ENCODE results near the gene WDR49.
"Not testable (repeated sequence)": the region's sequence is repeated elsewhere in the genome, so short reads cannot be mapped to it uniquely, and the experiment has no call there.

The WDR49 gene

DNA sequence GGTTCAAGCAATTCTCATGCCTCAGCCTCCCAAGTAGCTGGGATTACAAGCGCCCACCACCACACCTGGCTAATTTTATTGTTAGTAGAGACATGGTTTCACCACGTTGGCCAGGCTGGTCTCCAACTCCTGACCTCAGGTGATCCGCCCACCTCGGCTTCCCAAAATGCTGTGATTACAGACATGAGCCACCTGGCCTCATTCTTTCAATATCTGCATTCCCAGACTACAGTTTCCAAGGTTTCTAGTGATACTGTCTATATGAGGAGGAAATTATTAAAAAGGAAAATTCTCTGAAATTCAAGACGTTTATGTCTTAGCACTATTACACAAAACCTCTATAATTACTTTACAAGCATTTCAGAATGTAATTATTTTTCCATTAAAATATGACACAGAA lies 39.5 kb downstream of the WDR49 start:
- H3K27ac ChIP-seq (ENCODE audit: low read length); H3K4me1 ChIP-seq (ENCODE audit: insufficient read depth, low read length); H3K36me3 ChIP-seq (ENCODE audit: insufficient read depth, low read depth, low read length); H3K27me3 ChIP-seq (ENCODE audit: insufficient read depth, low read length); H3K4me3 ChIP-seq (ENCODE audit: low read length); H3K9ac ChIP-seq (ENCODE audit: low read depth, low read length); H3K9me3 ChIP-seq (ENCODE audit: insufficient read depth, low read depth, low read length): not testable (repeated sequence)

DNA sequence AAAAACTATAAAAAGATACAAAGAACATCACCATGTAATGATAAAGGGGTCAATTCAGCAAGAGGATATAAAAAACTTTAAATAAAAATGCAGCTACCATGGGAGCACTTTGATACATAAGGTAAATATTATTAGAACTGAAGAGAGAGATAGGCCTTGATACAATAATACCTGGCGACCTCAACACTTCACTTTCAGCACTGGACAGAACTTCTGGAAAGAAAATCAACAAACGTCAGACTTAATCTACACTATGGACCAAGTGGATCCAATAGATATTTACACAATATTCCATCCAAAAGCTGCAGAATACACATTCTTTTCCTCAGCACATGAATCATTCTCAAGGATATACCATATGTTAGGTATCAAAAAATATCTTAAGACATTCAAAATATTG lies 42.0 kb downstream of the WDR49 start:
- Histone ChIP-seq H3K9ac (ENCODE audit: low read depth, low read length) (no peak overlapping the region), H3K4me1 (ENCODE audit: insufficient read depth, low read length) (no peaks in the 10 kb centered on the region), H3K4me3 (ENCODE audit: low read length) (no peak overlapping the region), H3K27me3 (ENCODE audit: insufficient read depth, low read length) (no peaks in the 10 kb centered on the region), H3K36me3 (ENCODE audit: insufficient read depth, low read depth, low read length) (no peaks in the 10 kb centered on the region), H3K9me3 (ENCODE audit: insufficient read depth, low read depth, low read length) (no peaks in the 10 kb centered on the region), H3K27ac (ENCODE audit: low read length) (no peak overlapping the region)

DNA sequence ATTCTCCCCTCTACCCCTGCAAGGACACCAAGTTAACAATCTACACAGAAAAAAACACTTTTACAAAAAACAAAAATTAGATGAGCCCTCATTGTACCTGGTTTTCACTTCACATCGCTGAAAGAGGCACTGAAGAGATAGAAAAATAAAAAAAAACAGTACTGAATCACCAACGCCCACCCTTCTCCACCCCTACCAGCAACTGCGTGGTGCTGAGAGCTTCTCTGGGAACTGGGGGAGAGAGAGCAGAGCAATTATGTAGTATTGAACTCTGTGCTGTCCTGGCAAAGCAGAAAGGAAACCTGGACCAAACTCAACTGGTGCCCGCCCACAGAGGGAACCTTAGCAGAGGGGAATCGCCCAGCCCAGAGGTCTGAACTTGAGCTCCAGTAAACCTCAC lies 44.6 kb downstream of the WDR49 start:
- no peaks in the 10 kb centered on the region for H3K9me3 ChIP-seq (ENCODE audit: insufficient read depth, low read depth, low read length)
- no peak overlapping the region for H3K27ac ChIP-seq (ENCODE audit: low read length)
- H3K4me3 ChIP-seq (ENCODE audit: low read length), result no peak overlapping the region
- no peaks in the 10 kb centered on the region for H3K36me3 ChIP-seq (ENCODE audit: insufficient read depth, low read depth, low read length)
- peaks cover 12% of the 10 kb centered on the region for H3K4me1 ChIP-seq (ENCODE audit: insufficient read depth, low read length)
- no peaks in the 10 kb centered on the region for H3K27me3 ChIP-seq (ENCODE audit: insufficient read depth, low read length)
- H3K9ac ChIP-seq (ENCODE audit: low read depth, low read length), result no peak overlapping the region

DNA sequence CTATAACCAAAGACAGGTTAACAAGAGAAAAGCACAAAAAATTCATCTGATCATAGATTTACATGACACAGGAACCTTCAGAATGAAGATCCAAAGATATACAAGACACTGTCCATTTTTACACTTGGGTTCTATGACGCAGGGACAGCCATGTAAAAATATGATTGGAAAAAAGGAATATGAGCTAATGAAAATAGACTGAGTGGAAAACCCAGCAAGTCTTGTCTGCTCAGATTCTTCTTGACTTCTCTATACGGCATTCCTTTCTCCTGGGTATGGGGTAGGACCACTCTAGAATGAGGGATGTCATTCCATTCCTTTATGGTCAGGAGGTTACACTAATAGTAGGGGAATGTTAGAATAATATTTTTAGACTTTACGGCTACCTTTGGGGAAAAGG lies 46.9 kb downstream of the WDR49 start:
- Histone ChIP-seq H3K27me3 (ENCODE audit: insufficient read depth, low read length) (no peaks in the 10 kb centered on the region), H3K27ac (ENCODE audit: low read length) (no peak overlapping the region), H3K4me3 (ENCODE audit: low read length) (no peak overlapping the region), H3K36me3 (ENCODE audit: insufficient read depth, low read depth, low read length) (no peaks in the 10 kb centered on the region), H3K4me1 (ENCODE audit: insufficient read depth, low read length) (peaks cover 22% of the 10 kb centered on the region), H3K9ac (ENCODE audit: low read depth, low read length) (no peak overlapping the region), H3K9me3 (ENCODE audit: insufficient read depth, low read depth, low read length) (no peaks in the 10 kb centered on the region)

DNA sequence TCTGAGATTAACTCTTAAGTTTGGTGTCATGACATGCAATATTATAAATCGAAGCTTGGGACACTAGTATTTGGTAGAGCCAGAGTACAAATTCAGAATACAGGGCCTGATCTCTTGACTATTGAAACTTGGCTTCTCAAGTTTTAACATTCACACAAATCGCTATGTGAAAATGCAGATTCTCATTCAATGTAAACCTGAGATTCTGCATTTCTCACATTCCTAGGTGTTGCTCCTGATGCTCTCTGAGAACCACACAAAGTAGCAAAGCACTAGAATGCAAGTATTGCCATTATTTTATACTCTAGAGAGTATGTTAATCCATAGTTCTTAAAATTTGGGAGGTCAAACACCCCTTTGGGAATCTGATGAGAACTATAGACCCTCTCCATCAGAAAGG lies 47.9 kb downstream of the WDR49 start:
- Histone ChIP-seq H3K36me3 (ENCODE audit: insufficient read depth, low read depth, low read length) (no peaks in the 10 kb centered on the region), H3K27me3 (ENCODE audit: insufficient read depth, low read length) (no peaks in the 10 kb centered on the region), H3K9ac (ENCODE audit: low read depth, low read length) (no peak overlapping the region), H3K27ac (ENCODE audit: low read length) (no peak overlapping the region), H3K4me3 (ENCODE audit: low read length) (peak overlapping the region; percentile 12; the same call in 1 of the 2 replicates), H3K9me3 (ENCODE audit: insufficient read depth, low read depth, low read length) (no peaks in the 10 kb centered on the region), H3K4me1 (ENCODE audit: insufficient read depth, low read length) (peaks cover 26% of the 10 kb centered on the region)

DNA sequence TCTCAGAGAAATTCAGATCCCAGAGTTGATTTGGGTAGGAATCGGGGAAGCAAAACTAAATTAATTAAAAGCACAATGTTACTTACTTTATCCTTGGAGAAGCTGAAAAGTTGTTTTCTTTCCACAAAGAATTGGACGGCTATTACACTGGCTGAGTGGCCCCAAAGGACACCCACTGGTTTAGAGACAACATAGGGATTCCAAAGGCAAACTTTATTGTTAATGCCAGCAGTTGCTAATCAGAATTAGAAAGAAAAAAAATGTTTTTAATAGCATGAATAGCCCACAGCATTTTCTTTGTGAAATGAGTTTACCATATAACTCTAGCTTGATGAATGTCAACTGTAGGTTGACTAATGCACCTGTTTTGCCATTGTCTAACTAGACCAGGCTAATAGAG lies 51.7 kb downstream of the WDR49 start:
- Histone ChIP-seq H3K9ac (ENCODE audit: low read depth, low read length) (no peak overlapping the region), H3K9me3 (ENCODE audit: insufficient read depth, low read depth, low read length) (peaks cover 6% of the 10 kb centered on the region; the same call in 1 of the 2 replicates), H3K27me3 (ENCODE audit: insufficient read depth, low read length) (no peaks in the 10 kb centered on the region), H3K4me3 (ENCODE audit: low read length) (peak overlapping the region; percentile 31; the same call in 1 of the 2 replicates), H3K4me1 (ENCODE audit: insufficient read depth, low read length) (peaks cover 26% of the 10 kb centered on the region), H3K27ac (ENCODE audit: low read length) (no peak overlapping the region), H3K36me3 (ENCODE audit: insufficient read depth, low read depth, low read length) (no peaks in the 10 kb centered on the region)

DNA sequence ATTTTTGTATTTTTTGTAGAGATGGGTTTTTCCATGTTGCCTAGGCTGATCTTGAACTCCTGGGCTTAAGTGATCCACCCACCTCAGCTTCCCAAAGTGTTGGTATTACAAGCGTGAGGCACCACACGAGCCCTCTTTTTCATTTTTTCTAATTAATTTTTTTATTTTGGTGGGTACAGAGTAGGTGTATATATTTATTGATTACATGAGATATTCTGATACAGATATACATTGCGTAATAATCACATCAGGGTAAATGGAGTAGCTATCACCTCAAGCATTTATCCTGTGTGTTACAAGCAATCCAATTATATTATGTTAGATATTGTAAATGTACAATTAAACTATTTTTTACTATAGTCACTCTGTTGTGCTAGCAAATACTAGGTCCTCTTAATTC lies 66.1 kb downstream of the WDR49 start:
- Histone ChIP-seq H3K27me3 (ENCODE audit: insufficient read depth, low read length) (no peaks in the 10 kb centered on the region), H3K36me3 (ENCODE audit: insufficient read depth, low read depth, low read length) (no peaks in the 10 kb centered on the region), H3K27ac (ENCODE audit: low read length) (no peak overlapping the region), H3K4me3 (ENCODE audit: low read length) (no peak overlapping the region), H3K9me3 (ENCODE audit: insufficient read depth, low read depth, low read length) (no peaks in the 10 kb centered on the region), H3K9ac (ENCODE audit: low read depth, low read length) (no peak overlapping the region), H3K4me1 (ENCODE audit: insufficient read depth, low read length) (no peaks in the 10 kb centered on the region)

DNA sequence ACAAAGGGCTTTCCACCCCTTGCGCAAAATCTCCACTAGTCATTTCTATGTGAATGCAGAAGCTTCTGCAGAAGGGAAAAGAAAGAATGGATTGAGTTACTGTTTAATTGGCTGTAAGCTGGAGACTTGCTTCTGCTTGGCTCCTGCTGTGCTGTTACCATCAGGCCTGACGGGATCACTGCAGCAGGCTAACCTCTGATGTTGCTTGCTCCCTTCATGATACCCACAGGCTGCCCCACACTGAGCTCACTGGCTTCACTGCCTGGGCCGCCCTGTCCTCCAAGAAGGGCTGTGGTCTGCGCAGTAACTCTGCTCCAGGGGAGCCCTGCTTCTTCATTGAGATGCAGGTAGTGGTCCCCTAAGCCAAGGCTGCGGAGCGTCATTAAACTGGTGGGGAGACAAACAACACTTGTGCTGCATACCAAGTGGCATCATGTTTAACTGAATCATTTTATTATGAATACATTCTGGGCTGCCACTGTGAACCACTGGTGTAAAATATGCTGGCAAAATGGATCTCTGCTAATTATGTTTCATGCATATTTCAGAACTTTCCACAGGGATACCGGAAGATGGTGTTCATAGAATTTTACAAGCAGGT lies 78.6 kb downstream of the WDR49 start:
- Histone ChIP-seq H3K27me3 (ENCODE audit: insufficient read depth, low read length) (no peaks in the 10 kb centered on the region), H3K4me3 (ENCODE audit: low read length) (no peak overlapping the region), H3K27ac (ENCODE audit: low read length) (no peak overlapping the region), H3K9ac (ENCODE audit: low read depth, low read length) (no peak overlapping the region), H3K36me3 (ENCODE audit: insufficient read depth, low read depth, low read length) (no peaks in the 10 kb centered on the region), H3K9me3 (ENCODE audit: insufficient read depth, low read depth, low read length) (no peaks in the 10 kb centered on the region), H3K4me1 (ENCODE audit: insufficient read depth, low read length) (no peaks in the 10 kb centered on the region)

DNA sequence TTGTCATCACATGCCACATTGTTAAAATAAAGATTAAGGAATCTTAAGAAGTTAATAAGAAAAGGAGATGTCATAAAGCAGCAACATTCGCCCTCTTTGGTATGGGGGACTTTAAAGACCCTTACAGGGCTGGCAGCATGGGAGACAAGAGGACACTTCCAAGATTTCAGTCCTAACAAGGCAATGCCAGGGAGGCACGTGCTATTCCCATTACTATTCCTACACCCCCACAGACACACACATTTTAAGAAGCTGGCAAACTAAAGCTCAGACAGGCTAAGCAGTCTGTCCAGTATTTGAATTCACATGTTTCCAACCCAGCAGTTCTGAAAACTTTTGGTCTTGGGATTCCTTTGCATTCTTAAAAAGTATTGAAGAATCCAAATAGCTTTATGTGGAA lies 80.8 kb downstream of the WDR49 start:
- no peak overlapping the region for H3K27ac ChIP-seq (ENCODE audit: low read length)
- H3K9ac ChIP-seq (ENCODE audit: low read depth, low read length), result no peak overlapping the region
- no peaks in the 10 kb centered on the region for H3K27me3 ChIP-seq (ENCODE audit: insufficient read depth, low read length)
- no peak overlapping the region for H3K4me3 ChIP-seq (ENCODE audit: low read length)
- no peaks in the 10 kb centered on the region for H3K9me3 ChIP-seq (ENCODE audit: insufficient read depth, low read depth, low read length)
- H3K36me3 ChIP-seq (ENCODE audit: insufficient read depth, low read depth, low read length), result no peaks in the 10 kb centered on the region
- no peaks in the 10 kb centered on the region for H3K4me1 ChIP-seq (ENCODE audit: insufficient read depth, low read length)

DNA sequence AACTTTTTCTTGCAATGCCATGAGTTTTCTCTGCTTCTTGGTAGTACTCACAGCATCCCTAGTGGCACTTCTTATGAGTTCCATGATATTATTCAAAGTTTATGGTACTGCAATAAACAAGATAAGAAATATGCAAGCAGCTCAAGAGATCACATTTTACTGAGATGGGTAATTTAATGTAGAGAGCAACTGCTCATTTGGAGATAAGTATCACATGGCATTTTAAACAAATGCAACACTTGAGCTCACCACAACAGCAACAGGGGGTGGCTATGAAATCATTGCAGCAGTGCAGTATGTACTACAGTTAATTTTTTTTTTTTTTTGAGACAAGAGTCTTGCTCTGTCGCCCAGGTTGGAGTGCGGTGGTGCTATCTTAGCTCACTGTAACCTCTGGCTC lies 85.1 kb downstream of the WDR49 start:
- Histone ChIP-seq H3K27me3 (ENCODE audit: insufficient read depth, low read length) (no peaks in the 10 kb centered on the region), H3K27ac (ENCODE audit: low read length) (no peak overlapping the region), H3K9ac (ENCODE audit: low read depth, low read length) (no peak overlapping the region), H3K4me3 (ENCODE audit: low read length) (no peak overlapping the region), H3K36me3 (ENCODE audit: insufficient read depth, low read depth, low read length) (no peaks in the 10 kb centered on the region), H3K4me1 (ENCODE audit: insufficient read depth, low read length) (no peaks in the 10 kb centered on the region), H3K9me3 (ENCODE audit: insufficient read depth, low read depth, low read length) (no peaks in the 10 kb centered on the region)

DNA sequence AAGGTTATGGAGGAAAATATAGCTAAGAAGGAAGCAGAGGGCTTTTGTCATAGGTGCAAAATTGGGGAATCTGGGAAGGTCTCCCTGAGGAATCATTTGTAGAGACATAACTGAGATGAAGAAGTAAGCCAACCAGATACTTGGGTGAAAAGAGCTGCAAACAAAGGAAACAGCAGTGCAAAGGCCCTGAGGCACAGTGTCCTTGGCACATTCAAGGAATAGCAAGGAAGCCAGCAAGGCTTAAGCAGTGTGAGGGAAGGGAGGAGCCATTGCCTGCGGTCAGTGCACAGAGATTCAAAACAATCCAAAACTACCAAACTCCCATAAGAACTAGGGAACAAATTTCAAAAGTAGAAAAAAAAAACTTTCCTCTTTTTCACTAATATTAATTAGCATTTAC lies 88.3 kb downstream of the WDR49 start:
- no peak overlapping the region for H3K27ac ChIP-seq (ENCODE audit: low read length)
- no peak overlapping the region for H3K4me3 ChIP-seq (ENCODE audit: low read length)
- no peaks in the 10 kb centered on the region for H3K9me3 ChIP-seq (ENCODE audit: insufficient read depth, low read depth, low read length)
- H3K4me1 ChIP-seq (ENCODE audit: insufficient read depth, low read length), result no peaks in the 10 kb centered on the region
- no peaks in the 10 kb centered on the region for H3K27me3 ChIP-seq (ENCODE audit: insufficient read depth, low read length)
- H3K36me3 ChIP-seq (ENCODE audit: insufficient read depth, low read depth, low read length), result no peaks in the 10 kb centered on the region
- no peak overlapping the region for H3K9ac ChIP-seq (ENCODE audit: low read depth, low read length)

DNA sequence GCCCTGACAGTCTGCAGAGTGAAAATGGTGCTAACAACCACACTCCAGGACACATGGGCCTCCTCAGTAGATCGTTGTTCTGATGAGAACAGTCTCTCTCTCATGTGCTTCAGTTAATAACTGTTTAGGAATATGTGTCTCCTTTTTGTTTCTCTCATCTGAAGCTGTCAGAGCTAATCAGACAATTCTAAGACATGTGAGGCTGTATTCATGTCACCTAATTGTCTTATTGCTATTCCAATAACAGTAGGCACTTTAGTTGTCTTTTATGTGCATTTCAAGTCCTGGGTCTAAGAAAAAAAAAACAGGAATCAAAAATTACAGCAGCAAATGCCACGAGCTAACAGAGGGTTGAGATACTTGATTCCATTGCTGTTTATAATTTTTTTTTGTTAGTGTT lies 89.1 kb downstream of the WDR49 start:
- Histone ChIP-seq H3K9ac (ENCODE audit: low read depth, low read length) (no peak overlapping the region), H3K4me3 (ENCODE audit: low read length) (no peak overlapping the region), H3K4me1 (ENCODE audit: insufficient read depth, low read length) (no peaks in the 10 kb centered on the region), H3K36me3 (ENCODE audit: insufficient read depth, low read depth, low read length) (no peaks in the 10 kb centered on the region), H3K9me3 (ENCODE audit: insufficient read depth, low read depth, low read length) (no peaks in the 10 kb centered on the region), H3K27ac (ENCODE audit: low read length) (no peak overlapping the region), H3K27me3 (ENCODE audit: insufficient read depth, low read length) (no peaks in the 10 kb centered on the region)

DNA sequence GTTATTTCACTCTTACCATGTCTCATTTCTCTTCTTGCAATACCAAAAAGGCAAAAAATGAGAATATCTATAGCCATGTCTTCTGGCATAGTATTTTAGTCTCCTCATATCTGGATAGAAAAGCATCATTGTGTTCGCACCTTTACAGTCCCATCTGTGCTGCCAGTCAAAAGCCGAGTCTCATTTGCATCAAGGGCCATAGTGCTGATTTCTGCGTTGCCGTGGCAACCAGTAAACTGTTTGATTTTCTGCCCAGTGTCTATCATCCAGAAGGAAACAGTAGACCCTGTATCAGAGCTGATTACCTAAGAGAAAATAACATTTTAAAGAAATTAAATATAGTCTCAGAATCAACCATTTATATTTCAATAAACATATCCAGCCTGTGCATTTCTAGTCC lies 93.8 kb downstream of the WDR49 start:
- Histone ChIP-seq H3K27me3 (ENCODE audit: insufficient read depth, low read length) (no peaks in the 10 kb centered on the region), H3K36me3 (ENCODE audit: insufficient read depth, low read depth, low read length) (no peaks in the 10 kb centered on the region), H3K9ac (ENCODE audit: low read depth, low read length) (no peak overlapping the region), H3K27ac (ENCODE audit: low read length) (no peak overlapping the region), H3K9me3 (ENCODE audit: insufficient read depth, low read depth, low read length) (no peaks in the 10 kb centered on the region), H3K4me1 (ENCODE audit: insufficient read depth, low read length) (no peaks in the 10 kb centered on the region), H3K4me3 (ENCODE audit: low read length) (no peak overlapping the region)
